GM19238 (cell line): ENCODE results near the gene CST9.
"Not testable (repeated sequence)": the region's sequence is repeated elsewhere in the genome, so short reads cannot be mapped to it uniquely, and the experiment has no call there.

Source experiments
- DNase-seq: peaks from one replicate; pipeline ENCODE4 v3.0.0; 2011; ENCODE audit warnings: low spot score; ENCODE audit not compliant: insufficient read length

CST9 gene

DNA sequence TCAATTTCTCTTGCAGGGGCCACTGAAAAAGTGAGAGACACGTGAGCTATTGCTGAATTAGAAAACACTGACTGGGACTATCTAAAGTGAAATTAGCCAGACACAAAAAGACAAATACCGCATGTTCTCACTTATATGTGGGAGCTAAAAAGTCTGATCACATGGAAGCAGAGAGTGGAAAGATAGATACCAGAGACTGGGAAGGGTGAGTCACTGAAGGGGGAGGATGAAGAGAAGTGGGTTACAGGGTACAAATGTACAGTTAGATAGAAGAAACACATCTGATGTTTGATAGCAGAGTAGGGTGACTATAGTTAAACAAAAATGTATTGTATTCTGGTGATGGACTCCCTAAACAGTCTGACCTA, 18.6 kb upstream of the CST9 start:
- no peak for DNase-seq

DNA sequence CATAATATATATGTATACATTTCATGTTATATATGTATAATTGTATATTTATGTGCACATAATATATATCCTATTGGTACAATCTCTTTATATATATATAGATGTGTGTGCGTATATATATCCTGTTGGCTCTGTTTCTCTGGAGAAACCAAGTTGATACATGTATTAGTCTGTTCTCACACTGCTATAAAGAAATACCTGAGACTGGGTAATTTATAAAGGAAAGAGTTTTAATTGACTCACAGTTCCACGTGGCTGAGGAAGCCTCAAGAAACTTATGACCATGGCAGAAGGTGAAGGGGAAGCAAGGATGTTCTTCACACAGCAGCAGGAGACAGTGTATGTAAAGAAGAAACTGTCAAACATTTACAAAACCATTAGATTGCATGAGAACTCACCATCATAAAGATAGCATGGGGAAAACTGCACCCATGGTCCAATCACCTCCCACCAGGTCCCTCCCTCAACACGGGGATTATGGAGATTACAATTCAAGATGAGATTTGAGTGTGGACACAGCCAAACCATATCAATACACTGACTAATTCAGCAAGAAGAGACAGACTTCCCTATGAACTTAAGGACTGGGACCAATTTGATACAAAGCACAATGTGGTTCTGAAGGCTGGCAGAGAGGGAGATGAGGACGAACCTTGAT, 18.1 kb upstream of the CST9 start:
- DNase-seq: no peak

DNA sequence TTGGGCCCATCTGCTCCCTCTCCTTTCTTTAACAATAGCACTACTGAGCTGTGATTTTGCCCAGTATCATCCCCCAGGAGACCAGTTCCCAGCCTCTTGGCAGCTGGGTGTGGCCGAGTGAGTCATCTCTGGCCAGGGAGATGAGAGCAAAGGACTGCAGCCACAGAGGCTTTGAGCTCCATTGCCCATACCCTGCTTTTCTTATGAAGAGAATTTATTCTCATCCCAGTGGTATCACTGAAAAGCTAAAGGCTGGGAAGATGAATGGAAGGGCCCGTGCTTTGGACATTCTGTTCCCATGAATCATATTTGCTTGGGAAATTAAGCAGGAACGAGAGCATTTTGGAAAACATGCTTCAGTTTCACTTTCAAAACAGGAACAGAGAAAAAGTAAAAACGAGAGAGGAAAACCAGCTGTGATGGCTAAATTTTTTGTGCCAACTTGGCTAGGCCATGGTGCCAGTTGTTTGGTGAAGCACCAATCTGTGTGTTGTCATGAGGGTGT, 17.2 kb upstream of the CST9 start:
- DNase-seq: no peak

DNA sequence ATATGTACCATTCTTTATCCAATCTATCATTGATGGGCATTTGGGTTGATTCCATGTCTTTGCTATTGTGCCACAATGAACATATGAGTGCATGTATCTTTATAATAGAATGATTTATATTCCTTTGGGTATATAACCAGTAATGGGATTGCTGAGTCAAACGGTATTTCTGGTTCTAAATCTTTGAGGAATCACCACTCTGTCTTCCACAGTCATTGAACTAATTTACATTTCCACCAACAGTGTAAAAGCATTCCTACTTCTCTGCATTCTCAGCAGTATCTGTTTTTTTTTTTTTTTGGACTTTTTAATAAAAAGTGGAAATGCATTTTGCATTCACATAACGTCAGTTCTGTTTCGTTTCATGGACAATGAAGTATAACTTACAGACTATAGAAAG, 16.7 kb upstream of the CST9 start:
- DNase-seq: not testable (repeated sequence)

DNA sequence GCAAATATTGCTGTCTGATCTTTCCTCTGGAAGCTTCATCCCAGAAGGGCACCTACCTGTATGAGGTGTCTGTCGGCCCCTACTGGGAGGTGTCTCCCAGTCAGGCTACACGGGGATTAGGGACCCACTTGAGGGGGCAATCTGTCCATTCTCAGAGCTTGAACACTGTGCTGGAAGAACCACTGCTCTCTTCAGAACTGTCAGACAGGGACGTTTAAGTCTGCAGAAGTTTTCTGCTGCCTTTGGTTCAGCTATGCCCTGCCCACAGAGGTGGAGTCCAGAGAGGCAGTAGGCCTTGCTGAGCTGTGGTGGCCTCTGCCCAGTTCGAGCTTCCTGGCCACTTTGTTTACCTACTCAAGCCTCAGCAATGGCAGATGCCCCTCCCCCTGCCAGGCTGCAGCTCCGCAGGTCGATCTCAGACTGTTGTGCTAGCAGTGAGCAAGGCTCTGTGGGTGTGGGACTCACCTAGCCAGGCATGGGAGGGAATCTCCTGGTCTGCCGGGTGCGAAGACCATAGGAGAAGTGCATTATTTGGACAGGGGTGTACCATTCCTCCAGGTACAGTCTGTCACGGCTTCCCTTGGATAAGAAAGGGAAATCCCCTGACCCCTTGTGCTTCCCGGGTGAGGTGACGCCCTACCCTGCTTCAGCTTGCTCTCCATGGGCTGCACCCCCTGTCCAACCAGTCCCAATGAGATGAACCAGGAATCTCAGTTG, 15.1 kb upstream of the CST9 start:
- not testable (repeated sequence) for DNase-seq

DNA sequence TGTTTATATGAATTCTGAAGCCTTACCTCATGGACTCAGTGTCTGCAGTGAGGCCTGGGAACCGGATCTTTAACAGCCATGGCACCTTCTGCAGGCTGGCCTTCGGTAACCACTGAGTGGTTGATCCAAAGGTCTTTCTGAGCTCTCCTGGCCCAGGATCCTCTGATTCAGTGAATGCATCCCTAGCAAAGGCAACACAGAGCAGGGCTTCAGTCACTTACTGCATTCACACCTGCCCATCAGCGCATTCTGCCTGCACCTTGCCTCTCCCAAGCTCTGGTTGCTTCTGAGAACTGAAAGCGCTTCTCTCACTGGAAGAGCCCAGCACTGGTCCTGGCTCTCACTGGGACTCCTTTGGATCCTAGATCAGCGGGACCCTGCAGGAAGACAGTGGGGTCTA, 8.4 kb upstream of the CST9 start:
- no peak for DNase-seq

DNA sequence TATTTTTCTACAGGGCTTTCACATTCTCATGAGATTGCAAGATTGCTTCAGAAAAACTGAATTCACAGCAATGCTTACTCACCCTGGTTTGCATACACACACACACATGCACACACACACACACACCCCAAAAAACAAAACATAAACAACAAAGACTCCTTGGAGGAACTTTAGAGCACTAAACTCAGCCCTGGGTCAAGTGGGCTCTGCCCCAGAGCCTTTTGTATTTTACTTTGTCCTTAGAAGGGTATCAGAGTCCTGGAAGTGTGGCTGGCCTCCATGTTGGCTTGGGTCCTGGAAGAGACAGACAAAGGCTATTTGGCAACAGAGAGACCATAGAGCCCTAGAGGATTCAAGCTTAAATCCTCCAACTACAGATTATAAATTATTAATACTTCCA, 8.0 kb upstream of the CST9 start:
- no peak for DNase-seq

DNA sequence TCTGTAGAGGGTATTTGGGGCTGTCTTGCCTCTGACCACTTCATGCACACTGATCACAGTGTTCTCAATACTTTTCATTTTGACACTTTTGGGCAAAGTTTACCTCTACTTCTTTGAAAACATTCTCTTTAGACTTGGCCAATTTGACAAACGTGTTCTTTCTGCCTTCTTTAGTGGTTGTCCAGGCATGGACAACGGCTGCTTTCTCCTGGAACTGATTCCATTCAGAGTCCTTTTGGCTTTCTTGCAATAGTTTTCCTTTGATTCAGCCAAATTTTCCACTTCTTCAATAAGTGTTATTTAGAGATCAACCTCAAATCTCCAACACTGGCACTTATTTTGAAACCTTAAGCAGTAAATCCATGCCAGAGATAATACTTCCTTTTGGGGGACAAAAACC, 6.7 kb upstream of the CST9 start:
- DNase-seq: no peak

DNA sequence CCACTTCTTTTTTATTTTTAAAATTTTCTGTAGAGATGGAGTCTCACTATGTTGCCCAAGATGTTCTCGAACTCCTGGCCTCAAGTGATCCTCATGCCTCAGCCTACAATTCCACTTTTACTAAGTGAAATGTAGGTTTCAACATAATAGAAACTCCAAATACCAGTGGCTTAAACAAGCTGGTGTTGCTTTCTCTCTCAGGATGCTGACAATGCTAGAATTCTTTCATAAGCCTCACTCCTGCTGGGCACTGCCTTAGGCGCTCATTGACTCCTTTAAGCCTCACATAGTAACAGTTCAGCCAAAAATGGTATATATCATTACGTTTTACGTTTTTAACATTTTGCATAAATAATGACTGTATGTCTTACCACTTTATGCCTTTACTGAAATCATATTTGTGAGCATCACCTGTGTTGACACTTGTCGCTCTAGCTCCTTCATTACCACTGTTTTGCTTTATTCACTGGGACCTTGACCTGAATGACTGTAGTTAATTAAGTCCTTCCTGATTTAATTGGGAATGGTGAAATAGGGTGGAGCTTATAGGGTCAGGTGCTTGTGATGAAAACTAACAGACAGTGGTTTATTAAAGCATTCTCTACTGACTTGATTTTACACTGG, 3.9 kb upstream of the CST9 start:
- DNase-seq: no peak

DNA sequence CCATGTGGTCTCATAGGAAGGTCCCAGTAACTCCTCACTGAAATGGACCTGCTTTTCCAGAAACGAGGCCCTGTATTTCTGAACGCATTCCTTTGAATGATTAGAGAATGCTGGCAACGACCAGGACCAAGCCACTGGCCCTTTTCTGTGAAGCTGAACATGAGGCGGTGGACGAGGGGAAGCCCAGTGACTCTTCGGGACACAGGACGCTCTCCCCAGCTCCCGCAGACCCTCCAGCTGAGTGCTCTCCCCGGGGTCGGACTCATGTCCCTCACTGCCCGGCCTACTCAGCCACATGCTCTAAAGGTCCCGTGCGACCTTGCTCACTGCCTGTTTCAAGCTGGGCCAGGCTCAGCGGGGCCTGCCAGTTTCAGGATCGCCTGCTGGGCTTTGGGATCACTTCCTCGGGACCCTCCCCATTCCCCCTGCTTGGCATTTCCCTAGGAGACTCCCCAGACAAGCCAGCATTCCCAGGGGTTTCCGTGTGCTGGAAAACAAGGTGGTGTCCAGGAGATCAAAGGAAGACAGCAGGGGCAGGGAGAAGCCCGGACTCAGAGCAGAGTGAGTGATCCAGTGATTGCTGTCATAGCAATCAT, 2.6 kb upstream of the CST9 start:
- DNase-seq: no peak

DNA sequence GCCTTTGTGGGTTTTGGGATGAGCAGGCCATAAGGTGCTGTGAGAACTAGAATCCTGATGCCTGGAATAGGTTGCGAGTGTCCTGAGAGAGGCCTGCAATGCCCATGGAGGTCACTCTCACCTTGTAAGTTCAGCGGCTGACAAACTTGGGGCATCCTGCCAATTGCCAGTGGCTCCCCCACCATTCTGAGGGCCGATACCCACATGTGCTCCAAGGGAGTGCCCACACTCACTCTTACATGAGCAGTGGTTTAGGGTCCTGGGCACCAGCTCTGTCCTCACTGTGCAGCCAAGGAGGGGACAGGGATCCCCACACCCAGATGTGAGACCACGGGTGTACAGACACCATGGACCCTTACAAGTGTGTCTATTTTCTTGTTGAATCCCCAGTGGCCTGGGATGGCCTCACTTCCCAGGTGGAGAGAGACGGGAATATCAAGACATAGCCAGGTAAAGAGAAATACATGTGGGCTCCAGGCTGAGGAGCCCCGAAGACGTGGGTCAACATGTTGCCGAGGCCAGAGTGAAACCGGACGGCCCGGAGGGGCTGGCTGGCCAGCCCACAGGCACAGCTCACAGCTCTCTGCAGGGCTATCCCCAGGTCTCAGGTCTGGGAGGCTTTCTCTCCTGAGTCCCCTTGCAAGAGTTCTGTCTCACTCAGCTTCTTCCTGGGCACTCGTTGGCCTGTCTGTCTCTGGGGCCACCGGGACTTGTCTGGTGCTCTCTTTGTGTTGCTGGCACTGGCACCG, 2.0 kb upstream of the CST9 start:
- no peak for DNase-seq

DNA sequence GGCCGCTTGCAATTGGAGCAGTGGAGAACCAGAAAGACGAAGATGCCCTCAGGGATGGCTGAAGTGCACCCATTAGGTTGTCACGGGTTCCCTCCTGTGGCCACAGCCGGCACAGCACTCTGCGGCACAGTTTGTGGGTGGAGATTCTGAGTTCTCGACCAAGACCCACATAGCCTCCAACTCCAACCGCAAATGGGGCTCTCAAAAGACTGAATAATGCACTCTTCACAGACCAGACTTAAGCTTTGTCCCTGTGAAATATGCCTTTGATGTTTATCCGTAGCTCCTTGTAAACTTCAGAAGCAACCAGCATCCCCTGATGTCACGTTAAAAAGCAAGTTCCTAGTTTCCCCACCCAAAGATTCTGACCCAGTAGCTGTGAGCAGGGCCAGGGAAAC, 934 bp upstream of the CST9 start:
- DNase-seq: peak; percentile 63

DNA sequence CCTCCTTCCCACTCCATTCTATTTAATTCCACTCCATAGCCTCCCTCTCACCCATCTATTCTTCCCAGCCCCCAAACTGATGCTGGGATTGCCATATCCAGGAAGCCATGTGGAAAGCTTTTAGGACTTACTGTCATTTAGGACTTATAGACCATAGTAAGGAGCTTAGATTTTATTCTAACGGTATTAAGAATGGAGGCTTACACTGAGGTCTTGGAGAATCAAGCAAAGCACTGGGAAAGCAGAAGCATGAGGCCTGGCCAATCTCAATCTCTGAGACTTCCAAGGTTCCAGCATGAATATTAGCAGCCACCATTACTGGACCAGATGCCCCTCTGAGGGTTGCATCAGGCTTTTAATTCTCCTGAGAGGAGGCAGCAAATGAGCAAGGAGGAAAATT, 1.4 kb downstream of the CST9 start:
- no peak for DNase-seq

DNA sequence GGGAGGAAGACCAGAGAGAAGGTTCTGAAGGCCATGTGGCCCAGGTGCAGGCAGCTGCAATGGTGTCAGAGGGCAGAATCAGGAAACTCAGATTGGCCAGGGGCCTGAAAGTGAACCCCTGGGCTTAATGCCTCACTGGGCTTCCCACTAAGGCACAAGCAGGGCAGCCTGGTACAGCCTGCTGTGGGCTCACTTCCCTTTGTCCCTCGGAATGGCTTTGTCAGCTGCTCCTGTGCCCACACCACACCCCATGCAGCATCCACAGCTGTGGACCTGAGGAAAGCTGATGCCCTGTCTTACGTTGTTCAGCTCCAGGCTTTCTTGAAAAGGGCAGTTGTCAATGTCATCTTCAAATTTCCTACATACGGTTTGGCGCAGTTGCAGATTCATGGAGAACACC, 2.4 kb downstream of the CST9 start:
- no peak for DNase-seq

DNA sequence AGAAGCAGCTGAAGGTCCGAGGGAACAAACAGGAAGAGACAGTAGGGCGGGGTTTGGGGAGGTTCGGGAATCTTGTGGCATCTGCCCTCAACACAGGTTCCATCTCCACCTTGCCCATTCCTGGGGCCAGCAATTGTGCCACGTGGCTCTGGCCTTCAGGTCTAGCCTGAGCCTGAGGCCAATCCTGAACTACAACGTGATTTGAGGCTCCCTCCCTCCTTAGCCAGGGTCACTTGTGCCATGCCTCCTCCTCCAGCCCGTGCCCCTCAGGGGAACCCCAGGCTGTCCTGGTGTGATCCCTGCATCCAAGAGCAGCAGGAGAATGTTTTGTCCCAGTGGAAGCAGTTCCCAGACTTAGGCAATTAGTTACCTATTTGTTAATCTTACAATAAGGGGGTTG, 3.0 kb downstream of the CST9 start:
- no peak for DNase-seq

DNA sequence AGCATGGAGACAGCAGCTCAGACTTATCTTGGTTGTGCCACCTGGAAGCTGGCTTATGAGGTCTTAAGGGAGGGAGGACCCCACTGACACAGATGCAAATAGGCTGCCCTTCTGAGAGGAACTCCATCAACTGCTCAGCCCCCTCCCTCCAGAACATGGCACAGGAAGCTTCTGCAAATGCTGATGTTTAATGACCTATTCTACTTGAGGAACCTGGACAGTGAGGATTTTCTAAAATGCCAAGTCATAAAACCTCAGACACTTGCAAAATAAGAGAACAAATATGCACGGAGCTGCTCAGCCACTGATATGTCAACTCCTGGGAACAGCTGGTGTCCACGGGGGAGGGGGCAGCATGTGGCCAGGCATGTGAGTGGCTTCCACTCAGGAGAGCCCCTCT, 3.5 kb downstream of the CST9 start:
- DNase-seq: no peak

DNA sequence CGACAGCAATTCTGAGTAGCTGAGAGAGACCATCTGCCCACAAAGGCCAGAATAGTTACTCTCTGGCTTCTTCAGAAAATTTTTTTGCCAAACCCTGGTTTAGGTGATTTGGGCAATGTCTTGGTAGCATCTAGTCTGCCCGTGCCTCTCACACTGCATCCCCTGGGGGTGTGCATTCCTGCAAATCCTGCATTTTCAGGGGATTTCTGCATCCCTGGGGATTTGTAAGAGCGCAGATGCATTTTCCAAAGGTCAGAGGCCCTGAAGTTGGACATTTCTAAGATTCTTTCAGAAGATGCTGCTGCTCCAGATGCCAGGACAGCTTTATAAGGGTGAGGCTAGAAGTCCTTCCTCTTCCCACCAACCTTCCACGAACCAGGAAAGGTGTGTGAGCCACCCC, 4.0 kb downstream of the CST9 start:
- DNase-seq: no peak

DNA sequence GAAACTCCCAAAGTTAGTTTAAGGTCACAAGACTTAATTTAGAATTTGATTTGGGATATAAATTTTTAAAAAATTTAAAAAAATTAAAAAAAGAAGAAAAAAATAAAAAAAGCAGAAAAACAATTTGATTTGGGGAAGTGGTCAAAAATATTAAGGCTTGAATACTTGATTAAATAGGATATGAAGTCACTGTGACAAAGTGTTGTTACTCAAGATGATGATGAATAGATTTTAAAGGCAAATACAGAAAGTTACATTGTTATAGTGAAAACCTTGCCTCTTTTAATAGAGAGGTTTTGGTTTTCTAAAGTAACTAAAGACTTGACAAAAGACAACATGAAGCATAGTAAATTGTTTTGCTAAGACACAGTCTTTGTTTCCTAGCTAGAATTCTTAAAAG, 7.2 kb downstream of the CST9 start:
- no peak for DNase-seq

DNA sequence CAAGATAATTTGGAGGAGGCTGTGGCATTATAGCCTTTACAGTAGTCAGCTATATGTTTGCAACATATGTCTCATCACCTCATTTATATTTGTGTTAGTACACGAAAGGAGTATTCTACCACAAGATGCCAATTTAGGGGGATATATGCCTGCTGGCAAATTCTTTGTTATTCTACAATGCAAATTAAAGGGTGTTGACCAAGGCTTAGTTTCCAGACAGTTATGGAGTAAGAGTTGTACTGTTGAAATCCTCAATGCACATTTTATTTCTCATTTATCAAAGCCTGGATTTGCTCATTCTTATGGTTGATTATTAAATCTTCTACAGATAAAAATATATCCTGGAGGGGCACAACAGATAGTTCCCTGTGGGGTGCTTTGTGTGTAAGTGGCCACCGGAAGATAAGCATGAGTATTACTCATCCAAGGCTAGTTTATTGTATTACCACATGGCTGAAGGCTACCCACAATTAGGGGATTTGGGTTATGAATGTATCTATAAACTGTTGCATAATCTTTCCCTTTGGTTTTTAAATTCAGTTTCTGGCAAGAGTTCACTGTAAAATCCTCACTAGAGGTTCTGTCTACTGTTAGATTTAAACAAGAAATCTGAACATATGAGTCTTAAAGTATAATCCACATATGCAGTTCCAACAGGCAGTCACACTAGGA, 9.0 kb downstream of the CST9 start:
- DNase-seq: no peak

DNA sequence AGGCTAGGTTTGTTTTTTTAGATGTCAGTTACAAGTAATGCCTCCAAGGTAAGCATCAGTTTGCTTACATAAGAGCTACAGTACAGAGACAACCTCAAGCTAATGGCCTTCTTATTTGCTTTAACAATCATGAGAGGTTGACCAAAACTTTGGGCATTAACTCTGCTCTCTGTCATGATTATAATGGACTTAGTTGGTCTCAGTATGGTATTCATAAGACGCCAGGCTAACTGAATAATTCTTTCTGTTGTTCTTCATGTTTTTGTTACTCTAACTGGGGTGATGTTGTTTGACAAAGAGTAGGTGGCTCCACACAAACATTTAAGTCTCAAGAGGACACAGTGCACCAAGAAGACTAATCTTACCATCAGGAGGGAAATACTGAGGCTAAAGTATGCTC, 9.8 kb downstream of the CST9 start:
- no peak for DNase-seq
